Spleen (tissue), 7 donors: Measurements from ENCODE around the gene ZSWIM3.

Experiments
- POLR2A ChIP-seq, 3 donors: fragments of 450-650 bp; IDR thresholded peaks; one replicate each; pipeline ENCODE4 v1.5.1; 2017; ENCODE audit warnings: antibody characterized with exemption in 3 of 3, mild to moderate bottlenecking in 1 of 3
- POLR2AphosphoS5 ChIP-seq, 3 donors: sonication (generic); formaldehyde crosslinking; IDR thresholded peaks; one replicate each; pipeline ENCODE4 v1.5.1; 2017; ENCODE audit warnings: antibody characterized with exemption in 3 of 3
- TF ChIP-seq, protein P1 (sequence below), 11 experiments: fragments of 200-600 bp in 7 of 11; fragments of 450-650 bp in 4 of 11; sonication (generic) in 4 of 11; IDR thresholded peaks in 8 of 11; conservative IDR thresholded peaks in 3 of 11; 1 replicate in 7 of 11; 2 replicates in 4 of 11; pipeline versions ENCODE4 v1.4.0 to v1.8.0; 2016 to 2021; ENCODE audit warnings: antibody characterized with exemption in 11 of 11, inconsistent platforms in 4 of 11, mild to moderate bottlenecking in 1 of 11
- donor health status: DM: no; HTN: no; CAD: no; lungs with moderate emphysema.
- donor health status: DM: no; HTN: no; CAD: no.
- donor health status: DM: no; HTN: no; CAD: no.

DNA sequence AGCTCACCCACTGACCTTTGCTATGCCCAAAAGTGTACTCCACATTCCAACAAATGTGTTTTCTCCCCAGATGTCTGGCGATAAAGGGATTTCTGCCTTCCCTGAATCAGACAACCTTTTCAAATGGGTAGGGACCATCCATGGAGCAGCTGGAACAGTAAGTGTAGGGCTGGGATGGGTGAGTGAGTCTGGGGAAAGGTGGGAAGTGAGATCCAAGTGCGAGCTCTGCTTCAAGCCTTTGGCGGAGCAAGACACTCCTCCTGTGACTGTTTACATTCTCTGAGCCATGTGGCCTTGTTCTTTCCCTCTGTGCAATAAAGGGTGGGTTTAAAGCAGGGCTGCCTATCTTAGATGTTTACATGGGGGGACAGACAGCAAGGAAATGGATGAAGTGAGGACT, 43.1 kb upstream of the ZSWIM3 start:
- TF ChIP-seq, protein P1, sequence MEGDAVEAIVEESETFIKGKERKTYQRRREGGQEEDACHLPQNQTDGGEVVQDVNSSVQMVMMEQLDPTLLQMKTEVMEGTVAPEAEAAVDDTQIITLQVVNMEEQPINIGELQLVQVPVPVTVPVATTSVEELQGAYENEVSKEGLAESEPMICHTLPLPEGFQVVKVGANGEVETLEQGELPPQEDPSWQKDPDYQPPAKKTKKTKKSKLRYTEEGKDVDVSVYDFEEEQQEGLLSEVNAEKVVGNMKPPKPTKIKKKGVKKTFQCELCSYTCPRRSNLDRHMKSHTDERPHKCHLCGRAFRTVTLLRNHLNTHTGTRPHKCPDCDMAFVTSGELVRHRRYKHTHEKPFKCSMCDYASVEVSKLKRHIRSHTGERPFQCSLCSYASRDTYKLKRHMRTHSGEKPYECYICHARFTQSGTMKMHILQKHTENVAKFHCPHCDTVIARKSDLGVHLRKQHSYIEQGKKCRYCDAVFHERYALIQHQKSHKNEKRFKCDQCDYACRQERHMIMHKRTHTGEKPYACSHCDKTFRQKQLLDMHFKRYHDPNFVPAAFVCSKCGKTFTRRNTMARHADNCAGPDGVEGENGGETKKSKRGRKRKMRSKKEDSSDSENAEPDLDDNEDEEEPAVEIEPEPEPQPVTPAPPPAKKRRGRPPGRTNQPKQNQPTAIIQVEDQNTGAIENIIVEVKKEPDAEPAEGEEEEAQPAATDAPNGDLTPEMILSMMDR (IDR thresholded peaks at IDR 0.05 in 8 of 11, conservative IDR thresholded peaks at IDR 0.05 in 3 of 11), result no peak
- TF ChIP-seq POLR2AphosphoS5 (IDR thresholded peaks at IDR 0.05), result no peak
- no peak for TF ChIP-seq POLR2A (IDR thresholded peaks at IDR 0.05)
